Stimulated activated CD4-positive, alpha-beta T cell treated with anti-CD3 and anti-CD28 coated beads, Interleukin-12 subunit alpha, Interleukin-12 subunit beta, amount 100 ng/mL, for 24 hours (primary cell): ENCODE results near the gene OPCML.

Source experiments
- DNase-seq, 2 experiments: peaks; one replicate each; pipeline ENCODE4 v3.0.0-alpha.2; 2020; ENCODE audit warnings: low read depth in 2 of 2

OPCML gene

GRCh38 chr11:133413703-133414102, 118.6 kb downstream of the OPCML start:
- DNase-seq: no peak

GRCh38 chr11:133409799-133410198, 122.5 kb downstream of the OPCML start:
- DNase-seq: no peak

GRCh38 chr11:133408936-133409335, 123.4 kb downstream of the OPCML start:
- no peak for DNase-seq

- no peak for DNase-seq
Measured at GRCh38 chr11:133408402-133408801, 123.9 kb downstream of the OPCML start.

- no peak for DNase-seq
Measured at GRCh38 chr11:133406489-133406888, 125.8 kb downstream of the OPCML start.

- DNase-seq: no peak
Measured at GRCh38 chr11:133403900-133404299, 128.4 kb downstream of the OPCML start.

GRCh38 chr11:133402551-133402950, 129.8 kb downstream of the OPCML start:
- DNase-seq: no peak

GRCh38 chr11:133399855-133400625, 132.3 kb downstream of the OPCML start:
- no peak for DNase-seq

GRCh38 chr11:133399294-133399693, 133.0 kb downstream of the OPCML start:
- DNase-seq: no peak

GRCh38 chr11:133390803-133391202, 141.5 kb downstream of the OPCML start:
- no peak for DNase-seq

GRCh38 chr11:133388975-133389568, 143.2 kb downstream of the OPCML start:
- no peak for DNase-seq

- DNase-seq: no peak
Measured at GRCh38 chr11:133388260-133388659, 144.0 kb downstream of the OPCML start.

- DNase-seq: no peak
Measured at GRCh38 chr11:133386852-133387251, 145.4 kb downstream of the OPCML start.

GRCh38 chr11:133386262-133386661, 146.0 kb downstream of the OPCML start:
- DNase-seq: no peak

GRCh38 chr11:133385781-133386180, 146.5 kb downstream of the OPCML start:
- DNase-seq: no peak

GRCh38 chr11:133384731-133385130, 147.6 kb downstream of the OPCML start:
- no peak for DNase-seq

- no peak for DNase-seq
Measured at GRCh38 chr11:133383689-133384088, 148.6 kb downstream of the OPCML start.

- no peak for DNase-seq
Measured at GRCh38 chr11:133383201-133383600, 149.1 kb downstream of the OPCML start.

- no peak for DNase-seq
Measured at GRCh38 chr11:133382131-133382812, 150.0 kb downstream of the OPCML start.

GRCh38 chr11:133381761-133382130, 150.6 kb downstream of the OPCML start:
- no peak for DNase-seq

- no peak for DNase-seq
Measured at GRCh38 chr11:133366147-133366546, 166.2 kb downstream of the OPCML start.

GRCh38 chr11:133362916-133363315, 169.4 kb downstream of the OPCML start:
- no peak for DNase-seq

GRCh38 chr11:133362156-133362555, 170.1 kb downstream of the OPCML start:
- no peak for DNase-seq
